ENCODE measurements around the gene HTRA1. TPM values are rescaled to one million over a fixed set of nuclear protein-coding genes. Genes with fewer than 3 reads are reported as not detected.

HTRA1 gene
- total RNA-seq, 1 experiment from 2014 or later: 0.70 TPM

- Mint-ChIP-seq H3K4me1 (ENCODE audit: low read depth, unreplicated experiment) (no peaks in the 10 kb centered on the region), H3K27me3 (ENCODE audit: insufficient read depth, unreplicated experiment) (peaks cover 6% of the 10 kb centered on the region), H3K9me3 (ENCODE audit: unreplicated experiment) (no peaks in the 10 kb centered on the region), H3K27ac (ENCODE audit: unreplicated experiment) (no peak overlapping the region), H3K36me3 (ENCODE audit: insufficient read depth, unreplicated experiment) (no peaks in the 10 kb centered on the region), H3K4me3 (ENCODE audit: unreplicated experiment) (no peak overlapping the region)
- no peak for TF ChIP-seq CTCF (IDR thresholded peaks at IDR 0.05; ENCODE audit: insufficient read depth in 1 of 2, low read depth in 1 of 2, low read length in 1 of 2, severe bottlenecking in 1 of 2, unreplicated experiment in 1 of 2)
- no peak for DNase-seq
- CTCF ChIA-PET: interaction anchor here (0.7 kb wide), 2 partner anchors 23 to 82 kb away, joined by 6 to 7 read pairs; no protein-coding TSS in a partner anchor
- POLR2A ChIA-PET: interaction anchor here (0.6 kb wide), 1 partner anchor 139 kb away, joined by 4 read pairs; no protein-coding TSS in a partner anchor
- Histone ChIP-seq H3K36me3 (ENCODE audit: control insufficient read depth, insufficient read depth, low read length) (no peaks in the 10 kb centered on the region), H3K4me3 (ENCODE audit: low read depth, low read length) (no peak overlapping the region), H3K27me3 (replicated peaks; ENCODE audit: control insufficient read depth, insufficient read depth, low read length) (no peaks in the 10 kb centered on the region), H3K9me3 (no peaks in the 10 kb centered on the region), H3K4me1 (no peaks in the 10 kb centered on the region)
- no TSS peak for BruUV-seq (replicated peaks)
- intact Hi-C loops (cut with micrococcal nuclease; ENCODE audit: unreplicated experiment): no loop called here
Observed at GRCh38 chr10:122516734-122517133, 55.4 kb downstream of the HTRA1 start.

GRCh38 chr10:122519144-122519543 lies 57.8 kb downstream of the HTRA1 start:
- POLR2A ChIA-PET: no interaction called here
- H3K36me3 Mint-ChIP-seq (ENCODE audit: insufficient read depth, unreplicated experiment): no peaks in the 10 kb centered on the region
- DNase-seq: no peak
- no peaks in the 10 kb centered on the region for H3K4me1 Mint-ChIP-seq (ENCODE audit: low read depth, unreplicated experiment)
- no peaks in the 10 kb centered on the region for H3K4me1 ChIP-seq
- H3K27me3 ChIP-seq (replicated peaks; ENCODE audit: control insufficient read depth, insufficient read depth, low read length): no peaks in the 10 kb centered on the region
- H3K36me3 ChIP-seq (ENCODE audit: control insufficient read depth, insufficient read depth, low read length): no peaks in the 10 kb centered on the region
- intact Hi-C loops (cut with micrococcal nuclease; ENCODE audit: unreplicated experiment): no loop called here
- CTCF ChIA-PET: no interaction called here
- peaks cover 8% of the 10 kb centered on the region for H3K27me3 Mint-ChIP-seq (ENCODE audit: insufficient read depth, unreplicated experiment)
- no peak for TF ChIP-seq CTCF (IDR thresholded peaks at IDR 0.05; ENCODE audit: insufficient read depth in 1 of 2, low read depth in 1 of 2, low read length in 1 of 2, severe bottlenecking in 1 of 2, unreplicated experiment in 1 of 2)
- H3K9me3 Mint-ChIP-seq (ENCODE audit: unreplicated experiment): no peaks in the 10 kb centered on the region
- H3K27ac Mint-ChIP-seq (ENCODE audit: unreplicated experiment): no peak overlapping the region
- no peak overlapping the region for H3K4me3 ChIP-seq (ENCODE audit: low read depth, low read length)
- BruUV-seq (replicated peaks): no TSS peak
- H3K9me3 ChIP-seq: no peaks in the 10 kb centered on the region
- no peak overlapping the region for H3K4me3 Mint-ChIP-seq (ENCODE audit: unreplicated experiment)

GRCh38 chr10:122519873-122520272 lies 58.5 kb downstream of the HTRA1 start:
- no peaks in the 10 kb centered on the region for H3K4me1 Mint-ChIP-seq (ENCODE audit: low read depth, unreplicated experiment)
- no peaks in the 10 kb centered on the region for H3K36me3 Mint-ChIP-seq (ENCODE audit: insufficient read depth, unreplicated experiment)
- no peak for TF ChIP-seq CTCF (IDR thresholded peaks at IDR 0.05; ENCODE audit: insufficient read depth in 1 of 2, low read depth in 1 of 2, low read length in 1 of 2, severe bottlenecking in 1 of 2, unreplicated experiment in 1 of 2)
- H3K9me3 ChIP-seq: no peaks in the 10 kb centered on the region
- no peak for DNase-seq
- no peaks in the 10 kb centered on the region for H3K36me3 ChIP-seq (ENCODE audit: control insufficient read depth, insufficient read depth, low read length)
- intact Hi-C loops (cut with micrococcal nuclease; ENCODE audit: unreplicated experiment): no loop called here
- H3K4me3 Mint-ChIP-seq (ENCODE audit: unreplicated experiment): no peak overlapping the region
- no peaks in the 10 kb centered on the region for H3K27me3 ChIP-seq (replicated peaks; ENCODE audit: control insufficient read depth, insufficient read depth, low read length)
- ChIA-PET POLR2A (no interaction called here), CTCF (no interaction called here)
- BruUV-seq (replicated peaks): no TSS peak
- peaks cover 8% of the 10 kb centered on the region for H3K27me3 Mint-ChIP-seq (ENCODE audit: insufficient read depth, unreplicated experiment)
- no peaks in the 10 kb centered on the region for H3K4me1 ChIP-seq
- H3K27ac Mint-ChIP-seq (ENCODE audit: unreplicated experiment): no peak overlapping the region
- H3K4me3 ChIP-seq (ENCODE audit: low read depth, low read length): no peak overlapping the region
- H3K9me3 Mint-ChIP-seq (ENCODE audit: unreplicated experiment): no peaks in the 10 kb centered on the region
